IMR-90 (cell line): ENCODE data around the gene LDB2. TPM values are rescaled to one million over a fixed set of nuclear protein-coding genes. Genes with fewer than 3 reads are reported as not detected.

Source experiments
- ATAC-seq: fragments of 200-7000 bp; cut with Tn5 transposase; 2 replicates; pipeline ENCODE4 v1.9.1; 2020; ENCODE audit warnings: low read depth, mild to moderate bottlenecking, moderate library complexity
- BruUV-seq: library from RNA; stranded (reverse); fragments of 400-500 nt; replicated peaks from 2 replicates; lab custom pipeline; 2021; lab: Mats Ljungman, UMichigan
- CTCF ChIA-PET: fragments of 300-600 bp; formaldehyde crosslinking; extraction: SDS; loops from one replicate; lab custom pipeline; 2021; ENCODE audit warnings: antibody characterized with exemption; lab: Yijun Ruan, JAX
- POLR2A ChIA-PET: fragments of 300-600 bp; sonication (Branson Sonifier 250); formaldehyde crosslinking; loops from one replicate; lab custom pipeline; 2022; ENCODE audit warnings: antibody characterized with exemption; ENCODE audit not compliant: unreplicated experiment; lab: Charles Lee
- DNase-seq: peaks from one replicate; pipeline ENCODE4 v3.0.0; 2013
- H2AFZ ChIP-seq: replicated peaks from 2 replicates; pipeline ENCODE3; 2013; ENCODE audit warnings: low read length, mild to moderate bottlenecking; ENCODE audit not compliant: poor library complexity
- H2AK5ac ChIP-seq: 2 replicates; pipeline ENCODE4 v1.6.1; 2013; ENCODE audit warnings: low read depth, low read length, inconsistent platforms
- H2AK9ac ChIP-seq: replicated peaks from 2 replicates; pipeline ENCODE3; 2013; ENCODE audit warnings: mild to moderate bottlenecking, low read depth, low read length, moderate library complexity; ENCODE audit not compliant: poor library complexity
- H2BK120ac ChIP-seq: 2 replicates; pipeline ENCODE4 v1.6.1; 2013; ENCODE audit warnings: low read depth, low read length, inconsistent platforms
- H2BK15ac ChIP-seq: 3 replicates; pipeline ENCODE4 v1.6.1; 2013; ENCODE audit warnings: low read depth, low read length, inconsistent platforms
- H2BK20ac ChIP-seq: 2 replicates; pipeline ENCODE4 v1.6.1; 2013; ENCODE audit warnings: low read depth, mild to moderate bottlenecking, inconsistent platforms, low read length, moderate library complexity
- H2BK5ac ChIP-seq: 2 replicates; pipeline ENCODE4 v1.6.1; 2013; ENCODE audit warnings: mild to moderate bottlenecking, low read depth, low read length, inconsistent platforms; ENCODE audit not compliant: poor library complexity, severe bottlenecking
- H3K14ac ChIP-seq: replicated peaks from 2 replicates; pipeline ENCODE4 v1.6.1; 2013; ENCODE audit warnings: low read depth, low read length, inconsistent platforms
- H3K18ac ChIP-seq: 2 replicates; pipeline ENCODE4 v1.6.1; 2013; ENCODE audit warnings: low read depth, low read length, control low read depth
- H3K23ac ChIP-seq: 2 replicates; pipeline ENCODE4 v1.6.1; 2013; ENCODE audit warnings: low read depth, low read length, inconsistent platforms
- H3K27ac ChIP-seq: 2 replicates; pipeline ENCODE4 v1.5.1; 2013; ENCODE audit warnings: mild to moderate bottlenecking, control low read depth, low read length; ENCODE audit not compliant: insufficient read depth
- H3K27me3 ChIP-seq: 2 replicates; pipeline ENCODE4 v1.6.1; 2013; ENCODE audit warnings: low read length; ENCODE audit not compliant: control insufficient read depth, insufficient read depth
- H3K36me3 ChIP-seq: 2 replicates; pipeline ENCODE4 v1.6.1; 2013; ENCODE audit warnings: low read length, mixed read lengths; ENCODE audit not compliant: control insufficient read depth, insufficient read depth
- H3K4ac ChIP-seq: 2 replicates; pipeline ENCODE4 v1.6.1; 2013; ENCODE audit warnings: low read depth, low read length, inconsistent platforms
- H3K4me1 ChIP-seq: 2 replicates; pipeline ENCODE4 v1.6.1; 2013; ENCODE audit warnings: low read length, mixed read lengths; ENCODE audit not compliant: control insufficient read depth, insufficient read depth
- H3K4me2 ChIP-seq: 2 replicates; pipeline ENCODE4 v1.6.1; 2013; ENCODE audit warnings: low read depth, mild to moderate bottlenecking, control low read depth, low read length, moderate library complexity
- H3K4me3 ChIP-seq: 2 replicates; pipeline ENCODE4 v1.5.1; 2013; ENCODE audit warnings: low read depth, mild to moderate bottlenecking, control low read depth, low read length, moderate library complexity; ENCODE audit not compliant: insufficient read depth
- H3K56ac ChIP-seq: 2 replicates; pipeline ENCODE4 v1.6.1; 2013; ENCODE audit warnings: low read length, inconsistent platforms; ENCODE audit not compliant: insufficient read depth; ENCODE audit errors: extremely low read depth
- H3K79me1 ChIP-seq, 2 experiments: 2 replicates each; pipeline ENCODE4 v1.6.1; 2013; ENCODE audit warnings: low read length in 2 of 2, inconsistent platforms in 1 of 2, low read depth in 1 of 2
- H3K9ac ChIP-seq: 2 replicates; pipeline ENCODE4 v1.6.1; 2013; ENCODE audit warnings: low read depth, low read length, control low read depth
- H3K9me1 ChIP-seq: 2 replicates; pipeline ENCODE4 v1.6.1; 2013; ENCODE audit warnings: low read length, inconsistent platforms; ENCODE audit not compliant: insufficient read depth
- H3K9me3 ChIP-seq: 2 replicates; pipeline ENCODE4 v1.6.1; 2013; ENCODE audit warnings: low read length; ENCODE audit not compliant: control insufficient read depth, insufficient read depth
- H4K20me1 ChIP-seq: 2 replicates; pipeline ENCODE4 v1.6.1; 2013; ENCODE audit warnings: low read length, inconsistent platforms; ENCODE audit not compliant: insufficient read depth
- H4K5ac ChIP-seq: 2 replicates; pipeline ENCODE4 v1.6.1; 2013; ENCODE audit warnings: mild to moderate bottlenecking, low read depth, low read length, control low read depth
- H4K8ac ChIP-seq, 2 experiments: 2 replicates each; pipeline ENCODE4 v1.6.1; 2013; ENCODE audit warnings: low read depth in 2 of 2, low read length in 2 of 2, control low read depth in 1 of 2, inconsistent platforms in 1 of 2
- H4K91ac ChIP-seq: 2 replicates; pipeline ENCODE4 v1.6.1; 2013; ENCODE audit warnings: low read depth, low read length, inconsistent platforms; ENCODE audit not compliant: insufficient read depth
- BHLHE40 ChIP-seq: fragments of 150-350 bp; IDR thresholded peaks from 2 replicates; pipeline ENCODE4 v1.6.1; 2016; ENCODE audit warnings: mild to moderate bottlenecking, low read depth, low read length
- CEBPB ChIP-seq: IDR thresholded peaks from 2 replicates; pipeline ENCODE4 v1.6.1; 2012; ENCODE audit warnings: low read depth, low read length, improper control_type of control experiment
- CHD1 ChIP-seq: IDR thresholded peaks from 2 replicates; pipeline ENCODE4 v1.6.1; 2012; ENCODE audit warnings: low read depth, low read length, improper control_type of control experiment
- CTCF ChIP-seq: conservative IDR thresholded peaks from 2 replicates; pipeline ENCODE4 v1.5.1; 2012; ENCODE audit warnings: mild to moderate bottlenecking, low read depth, low read length, improper control_type of control experiment
- ELK1 ChIP-seq: fragments of 150-350 bp; IDR thresholded peaks from 2 replicates; pipeline ENCODE4 v1.6.1; 2016; ENCODE audit warnings: low read depth, mild to moderate bottlenecking, low read length, moderate library complexity, borderline replicate concordance
- FOS ChIP-seq: fragments of 150-350 bp; IDR thresholded peaks from 2 replicates; pipeline ENCODE4 v1.6.1; 2016; ENCODE audit warnings: low read depth, low read length
- MAFK ChIP-seq: IDR thresholded peaks from 2 replicates; pipeline ENCODE4 v1.6.1; 2012; ENCODE audit warnings: low read depth, low read length, improper control_type of control experiment
- MAZ ChIP-seq: IDR thresholded peaks from 2 replicates; pipeline ENCODE4 v1.6.1; 2012; ENCODE audit warnings: low read depth, mild to moderate bottlenecking, low read length, improper control_type of control experiment, moderate library complexity, borderline replicate concordance
- MXI1 ChIP-seq: IDR thresholded peaks from 2 replicates; pipeline ENCODE4 v1.6.1; 2012; ENCODE audit warnings: low read depth, mild to moderate bottlenecking, low read length, moderate library complexity, borderline replicate concordance
- NFE2L2 ChIP-seq: fragments of 150-350 bp; IDR thresholded peaks from 2 replicates; pipeline ENCODE4 v1.6.1; 2016; ENCODE audit warnings: low read depth, mild to moderate bottlenecking, low read length
- POLR2A ChIP-seq: IDR thresholded peaks from 2 replicates; pipeline ENCODE4 v1.6.1; 2012; ENCODE audit warnings: mild to moderate bottlenecking, low read depth, low read length
- RAD21 ChIP-seq: IDR thresholded peaks from 2 replicates; pipeline ENCODE4 v1.6.1; 2012; ENCODE audit warnings: low read length, improper control_type of control experiment
- RCOR1 ChIP-seq: IDR thresholded peaks from 2 replicates; pipeline ENCODE4 v1.6.1; 2012; ENCODE audit warnings: mild to moderate bottlenecking, low read length, improper control_type of control experiment; ENCODE audit not compliant: insufficient replicate concordance
- RFX5 ChIP-seq: IDR thresholded peaks from 2 replicates; pipeline ENCODE4 v1.8.0; 2012; ENCODE audit warnings: low read depth, mild to moderate bottlenecking, low read length, moderate library complexity
- SMC3 ChIP-seq: fragments of 150-350 bp; IDR thresholded peaks from 2 replicates; pipeline ENCODE4 v1.6.1; 2016; ENCODE audit warnings: low read depth, mild to moderate bottlenecking, antibody characterized with exemption, low read length, moderate library complexity
- USF2 ChIP-seq: fragments of 150-350 bp; IDR thresholded peaks from 2 replicates; pipeline ENCODE4 v1.6.1; 2017; ENCODE audit warnings: mild to moderate bottlenecking, antibody characterized with exemption, low read length, low read depth
- WGBS, 2 experiments: methylation state at CpG; one replicate each; pipeline versions ENCODE4 v1.1.5 to v1.1.7; 2013; ENCODE audit warnings: missing lambda C conversion rate in 2 of 2; ENCODE audit not compliant: insufficient read length in 1 of 2; ENCODE audit errors: extremely low coverage in 2 of 2; 5-methylcytosine and 5-hydroxymethylcytosine counted together
- dilution Hi-C: fragments of 300-500 bp; cut with HindIII; formaldehyde crosslinking; loops from one replicate; pipeline ENCODE4 v1.14.3; 2018; ENCODE audit warnings: low sequenced_read_pairs; ENCODE audit not compliant: unreplicated experiment
- in situ Hi-C: fragments of 300-500 bp; cut with MboI; formaldehyde crosslinking; loops from 3 replicates; pipeline ENCODE4 v1.14.3; 2019; ENCODE audit warnings: low sequenced_read_pairs, inconsistent platforms, mixed read lengths
- intact Hi-C: fragments of 100-400 bp; cut with micrococcal nuclease; formaldehyde crosslinking; loops from 2 replicates; pipeline ENCODE4 v1.10.0; 2022
- polyA plus RNA-seq, 3 experiments: library from polyadenylated mRNA; depleted of rRNA; stranded (reverse); fragments of >200 nt; gene quantifications; 2 replicates each; pipeline ENCODE4 v1.2.3, GENCODE V29; 2012; ENCODE audit warnings: low replicate concordance in 1 of 3
- total RNA-seq: library from RNA; depleted of rRNA; stranded (reverse); fragments of >200 nt; gene quantifications from 2 replicates; pipeline ENCODE4 v1.2.3, GENCODE V29; 2012

LDB2 gene
- total and polyA plus RNA-seq, 2 of the 4 experiments (the other 2 are of a cell fraction) = 67.9 to 116 TPM

- no peak overlapping the region for H4K91ac ChIP-seq
- H2AFZ ChIP-seq = no peak overlapping the region
- H3K18ac ChIP-seq = no peak overlapping the region
- no peak for DNase-seq
- 0 out of 2 replicates have a peak, but pooled peaks cover 3% of the 10 kb centered on the region for H3K9me1 ChIP-seq
- H2AK9ac ChIP-seq = no peak overlapping the region
- no peak overlapping the region for H3K4ac ChIP-seq
- H4K8ac ChIP-seq = no peak overlapping the region
- H3K27ac ChIP-seq = no peak overlapping the region
- no peaks in the 10 kb centered on the region for H3K27me3 ChIP-seq
- no peak overlapping the region for H3K14ac ChIP-seq
- no peaks in the 10 kb centered on the region for H3K9me3 ChIP-seq
- CTCF ChIA-PET = no interaction called here
- H3K36me3 ChIP-seq = no peaks in the 10 kb centered on the region
- H3K9ac ChIP-seq = no peak overlapping the region
- intact Hi-C loops (no loop called here), in situ Hi-C loops (no loop called here), dilution Hi-C loops (no loop called here)
- BruUV-seq = no TSS peak
- no peak overlapping the region for H2AK5ac ChIP-seq
- no peaks in the 10 kb centered on the region for H4K20me1 ChIP-seq
- TF ChIP-seq RAD21 (no peak), RFX5 (no peak), CHD1 (no peak), ELK1 (no peak), CEBPB (no peak), MAZ (no peak), POLR2A (no peak), BHLHE40 (no peak), CTCF (no peak), MAFK (no peak), MXI1 (no peak), FOS (no peak), NFE2L2 (no peak), SMC3 (no peak), RCOR1 (no peak), USF2 (no peak)
- H3K56ac ChIP-seq = no peak overlapping the region
- no peak overlapping the region for H2BK5ac ChIP-seq
- H3K4me1 ChIP-seq = peaks cover 5% of the 10 kb centered on the region; the same call in 1 of the 2 replicates
- WGBS, 2 experiments = 80% methylated on average over 1 of the region's 16 CpGs; no CpG with 5 or more reads in 1 of the 2 experiments
- no peaks in the 10 kb centered on the region; a peak in 1 of 4 replicates for H3K79me1 ChIP-seq
- H3K23ac ChIP-seq = no peak overlapping the region
- H4K5ac ChIP-seq = no peak overlapping the region
- 0 out of 2 replicates have a peak overlapping the region, but pooled peaks have one; percentile 1 for H2BK20ac ChIP-seq
- H3K4me3 ChIP-seq = no peak overlapping the region
- no peak overlapping the region for H2BK15ac ChIP-seq
- H3K4me2 ChIP-seq = no peak overlapping the region
- POLR2A ChIA-PET = no interaction called here
- no peak for ATAC-seq
- H2BK120ac ChIP-seq = no peak overlapping the region; the same call in 1 of the 2 replicates
Observed at GRCh38 chr4:16608611-16609125, 289.8 kb downstream of the LDB2 start.
